NB4 (cell line): Measurements from ENCODE around the gene UBALD2.

Source experiments
- CTCF ChIP-seq: IDR thresholded peaks from one replicate; pipeline ENCODE4 v1.5.1; 2012; ENCODE audit warnings: low read depth, low read length
- MAX ChIP-seq: IDR thresholded peaks from 2 replicates; pipeline ENCODE4 v1.6.1; 2011; ENCODE audit warnings: low read depth, low read length
- MYC ChIP-seq: IDR thresholded peaks from 2 replicates; pipeline ENCODE4 v1.6.1; 2011; ENCODE audit warnings: low read depth, low read length
- POLR2A ChIP-seq: IDR thresholded peaks from 2 replicates; pipeline ENCODE4 v1.6.1; 2011; ENCODE audit warnings: mild to moderate bottlenecking; ENCODE audit not compliant: insufficient read length; ENCODE audit errors: extremely low read depth

GRCh38 chr17:76253841-76254240, 11.3 kb upstream of the UBALD2 start:
- no peak for TF ChIP-seq CTCF
- no peak for TF ChIP-seq POLR2A
- no peak for TF ChIP-seq MAX
- no peak for TF ChIP-seq MYC
